Tibial nerve (tissue), 4 donors: ENCODE measurements around the gene CAMK1D. TPM values are rescaled to one million over a fixed set of nuclear protein-coding genes. Genes with fewer than 3 reads are reported as not detected.

Experiments
- DNase-seq, 2 donors: peaks; one replicate each; pipeline ENCODE4 v3.0.0-alpha.2; 2019; ENCODE audit warnings: low spot score in 2 of 2
- H3K27ac ChIP-seq, 4 donors: fragments of 200-600 bp; sonication (generic) in 3 of 4; one replicate each; pipeline ENCODE4 v1.5.1; 2017 to 2019; ENCODE audit warnings: mild to moderate bottlenecking in 1 of 4
- H3K27me3 ChIP-seq, 2 donors: fragments of 200-600 bp; sonication (generic) in 1 of 2; one replicate each; pipeline versions ENCODE4 v1.5.1 to v1.6.0; 2017 to 2019
- H3K36me3 ChIP-seq, 3 donors: fragments of 200-600 bp; sonication (generic); one replicate each; pipeline ENCODE4 v1.5.1; 2018 to 2019
- H3K4me1 ChIP-seq, 4 donors: fragments of 200-600 bp; sonication (generic) in 3 of 4; one replicate each; pipeline ENCODE4 v1.5.1; 2017 to 2019
- H3K4me3 ChIP-seq, 4 donors: fragments of 200-600 bp; sonication (generic) in 3 of 4; one replicate each; pipeline ENCODE4 v1.5.1; 2017 to 2019; ENCODE audit warnings: mild to moderate bottlenecking in 1 of 4, moderate library complexity in 1 of 4
- H3K9me3 ChIP-seq, 4 donors: fragments of 200-600 bp; sonication (generic) in 3 of 4; one replicate each; pipeline ENCODE4 v1.5.1; 2017 to 2019
- CTCF ChIP-seq, 5 experiments: fragments of 200-600 bp in 3 of 5; fragments of 450-650 bp in 2 of 5; sonication (generic) in 3 of 5; IDR thresholded peaks; one replicate each; pipeline ENCODE4 v1.5.1; 2016 to 2019; ENCODE audit warnings: antibody characterized with exemption in 5 of 5, mild to moderate bottlenecking in 3 of 5, moderate library complexity in 2 of 5
- EP300 ChIP-seq, 2 donors: sonication (generic); formaldehyde crosslinking; IDR thresholded peaks; one replicate each; pipeline ENCODE4 v1.6.1; 2017; ENCODE audit warnings: antibody characterized with exemption in 2 of 2, mild to moderate bottlenecking in 1 of 2
- POLR2A ChIP-seq, 2 donors: fragments of 450-650 bp; IDR thresholded peaks; one replicate each; pipeline ENCODE4 v1.6.1; 2017; ENCODE audit warnings: antibody characterized with exemption in 2 of 2, mild to moderate bottlenecking in 2 of 2, moderate library complexity in 2 of 2
- WGBS, 2 donors: methylation state at CpG; one replicate each; pipeline ENCODE4 v1.1.5; 2018; 5-methylcytosine and 5-hydroxymethylcytosine counted together
- total RNA-seq, 4 donors: library from RNA; depleted of rRNA; stranded (reverse); fragments of >200 nt; gene quantifications; one replicate each; pipeline ENCODE4 v1.1.0, GENCODE V29; 2016

Gene CAMK1D
- total RNA-seq, 4 donors from 2014 or later, result 6.9 to 20.5 (median 17.2) TPM

- no peak for DNase-seq
These were observed 39.3 kb downstream of the CAMK1D start for GRCh38 chr10:12388671-12389070.

GRCh38 chr10:12389154-12389734 lies 39.9 kb downstream of the CAMK1D start:
- Histone ChIP-seq H3K4me1 (peaks cover 0 to 31% (median 7%) of the 10 kb centered on the region in 4 donors), H3K27me3 (no peaks in the 10 kb centered on the region), H3K27ac (no peak overlapping the region), H3K36me3 (no peaks in the 10 kb centered on the region), H3K9me3 (no peaks in the 10 kb centered on the region), H3K4me3 (no peak overlapping the region)
- TF ChIP-seq POLR2A (IDR thresholded peaks at IDR 0.05) (no peak), CTCF (IDR thresholded peaks at IDR 0.05) (no peak), EP300 (IDR thresholded peaks at IDR 0.05) (no peak)
- WGBS, 2 donors, result 60 to 61% methylated on average over 15 to 17 of the region's 17 CpGs
- DNase-seq, result no peak

More at GRCh38 chr10:12388671-12389070, 39.3 kb downstream of the CAMK1D start:
- TF ChIP-seq CTCF (IDR thresholded peaks at IDR 0.05), result no peak
- no peak for TF ChIP-seq POLR2A (IDR thresholded peaks at IDR 0.05)
- TF ChIP-seq EP300 (IDR thresholded peaks at IDR 0.05), result no peak
- WGBS, 2 donors, result 87 to 90% methylated on average over 17 of the region's 17 CpGs
- no peaks in the 10 kb centered on the region for H3K9me3 ChIP-seq
- no peak overlapping the region for H3K27ac ChIP-seq
- peaks cover 0 to 31% (median 7%) of the 10 kb centered on the region in 4 donors for H3K4me1 ChIP-seq
- no peak overlapping the region for H3K4me3 ChIP-seq
- H3K36me3 ChIP-seq, result no peaks in the 10 kb centered on the region
- H3K27me3 ChIP-seq, result no peaks in the 10 kb centered on the region

GRCh38 chr10:12390733-12391132 lies 41.4 kb downstream of the CAMK1D start:
- no peaks in the 10 kb centered on the region for H3K36me3 ChIP-seq
- H3K27ac ChIP-seq, result peak overlapping the region in 2 of 4 donors; percentile 43 to 62
- no peak for TF ChIP-seq EP300 (IDR thresholded peaks at IDR 0.05)
- no peak for TF ChIP-seq POLR2A (IDR thresholded peaks at IDR 0.05)
- no peak for TF ChIP-seq CTCF (IDR thresholded peaks at IDR 0.05)
- no peaks in the 10 kb centered on the region for H3K27me3 ChIP-seq
- 35 to 55% methylated on average over 7 of the region's 7 CpGs for WGBS, 2 donors
- no peaks in the 10 kb centered on the region for H3K9me3 ChIP-seq
- peak in 1 of 2 donors; percentile 24 for DNase-seq
- H3K4me3 ChIP-seq, result no peak overlapping the region
- peaks cover 0 to 31% (median 7%) of the 10 kb centered on the region in 4 donors for H3K4me1 ChIP-seq

GRCh38 chr10:12391206-12391605 lies 41.9 kb downstream of the CAMK1D start:
- Histone ChIP-seq H3K27me3 (no peaks in the 10 kb centered on the region), H3K36me3 (no peaks in the 10 kb centered on the region), H3K4me1 (peaks cover 0 to 31% (median 7%) of the 10 kb centered on the region in 4 donors), H3K9me3 (no peaks in the 10 kb centered on the region), H3K4me3 (no peak overlapping the region), H3K27ac (peak overlapping the region in 2 of 4 donors; percentile 43 to 62)
- WGBS, 2 donors, result 25 to 32% methylated on average over 7 of the region's 7 CpGs
- DNase-seq, result no peak
- TF ChIP-seq CTCF (IDR thresholded peaks at IDR 0.05), result no peak
- TF ChIP-seq POLR2A (IDR thresholded peaks at IDR 0.05), result no peak
- TF ChIP-seq EP300 (IDR thresholded peaks at IDR 0.05), result no peak

- peaks cover 0 to 28% (median 7%) of the 10 kb centered on the region in 4 donors for H3K4me1 ChIP-seq
- no peak for DNase-seq
- H3K27ac ChIP-seq, result no peak overlapping the region
- no peak overlapping the region for H3K4me3 ChIP-seq
- H3K9me3 ChIP-seq, result no peaks in the 10 kb centered on the region
- WGBS, 2 donors, result 92 to 96% methylated on average over 13 of the region's 13 CpGs
- H3K27me3 ChIP-seq, result no peaks in the 10 kb centered on the region
- H3K36me3 ChIP-seq, result no peaks in the 10 kb centered on the region
- TF ChIP-seq POLR2A (IDR thresholded peaks at IDR 0.05), result no peak
- no peak for TF ChIP-seq CTCF (IDR thresholded peaks at IDR 0.05)
- TF ChIP-seq EP300 (IDR thresholded peaks at IDR 0.05), result no peak
These were observed 44.5 kb downstream of the CAMK1D start for GRCh38 chr10:12393831-12394230.
